Naive thymus-derived CD4-positive, alpha-beta T cell (primary cell): Measurements from ENCODE around the gene ZBTB9. TPM values are rescaled to one million over a fixed set of nuclear protein-coding genes. Genes with fewer than 3 reads are reported as not detected.

Source experiments
- microRNA-seq: library from miRNA; unstranded; fragments of <30 nt; microRNA quantifications from one replicate; pipeline ENCODE4 v1.2.0, GENCODE V29; 2022; ENCODE audit warnings: borderline microRNAs expressed
- polyA plus RNA-seq, 2 donors: library from polyadenylated mRNA; unstranded; fragments of 300-500 nt; fragmentation: Illumina TruSeq; gene quantifications; one replicate each; pipeline ENCODE4 v1.2.3, GENCODE V29; 2021
- total RNA-seq, 6 experiments: library from RNA in 5 of 6; stranded (reverse) in 5 of 6; gene quantifications; 1 replicate in 5 of 6; 2 replicates in 1 of 6; pipeline ENCODE4 v1.2.3 and lab custom pipeline; 2021 to 2026

The ZBTB9 gene
- total and polyA plus RNA-seq, 7 experiments from 2014 or later: 3.3 to 15.2 (median 9.8) TPM

Small RNA genes lying within 50 kb of the gene (microRNA-seq; reads per million reads assigned to microRNA genes)
- not detected for gene MIR5004

Other genes with a start within 250 kb of the ZBTB9 start
- gene HSD17B8, start 249.9 kb upstream of the ZBTB9 start, total RNA-seq: 10 to 100 TPM in 4 of 5 experiments, 1 to 10 TPM in 1; 9.7 to 19.5 (median 10.7) TPM
- gene HSD17B8, start 249.9 kb upstream of the ZBTB9 start, polyA plus RNA-seq: 10 to 100 TPM; 62.6 to 67.0 TPM
- gene RING1, start 246.1 kb upstream of the ZBTB9 start, total RNA-seq: 10 to 100 TPM; 36.2 to 47.2 (median 44.5) TPM
- 10 to 100 TPM in 1 of 2 donors, 1 to 10 TPM in 1; 9.5 to 10.4 TPM for gene RING1, start 246.1 kb upstream of the ZBTB9 start, polyA plus RNA-seq
- 100 to 1,000 TPM in 2 of 5 experiments, 10 to 100 TPM in 3; 74.3 to 110 (median 90.5) TPM for gene VPS52, start 182.7 kb upstream of the ZBTB9 start, total RNA-seq
- 10 to 100 TPM; 15.5 to 26.8 TPM for gene VPS52, start 182.7 kb upstream of the ZBTB9 start, polyA plus RNA-seq
- 1,000 to 10,000 TPM; 2,454 to 4,896 (median 3,431) TPM for gene RPS18, start 182.5 kb upstream of the ZBTB9 start, total RNA-seq
- over 10,000 TPM in 1 of 2 donors, 1,000 to 10,000 TPM in 1; 8,513 to 10,735 TPM for gene RPS18, start 182.5 kb upstream of the ZBTB9 start, polyA plus RNA-seq
- gene B3GALT4, start 177.5 kb upstream of the ZBTB9 start, total RNA-seq: 10 to 100 TPM; 12.9 to 48.0 (median 18.2) TPM
- 10 to 100 TPM; 18.9 to 27.3 TPM for gene B3GALT4, start 177.5 kb upstream of the ZBTB9 start, polyA plus RNA-seq
- 10 to 100 TPM; 25.3 to 62.7 (median 52.7) TPM for gene WDR46, start 165.3 kb upstream of the ZBTB9 start, total RNA-seq
- 10 to 100 TPM; 55.2 to 82.9 TPM for gene WDR46, start 165.3 kb upstream of the ZBTB9 start, polyA plus RNA-seq
- gene PFDN6, start 165.0 kb upstream of the ZBTB9 start, total RNA-seq: 10 to 100 TPM; 14.6 to 73.2 (median 35.5) TPM
- 10 to 100 TPM; 26.5 to 36.3 TPM for gene PFDN6, start 165.0 kb upstream of the ZBTB9 start, polyA plus RNA-seq
- gene RGL2, start 155.6 kb upstream of the ZBTB9 start, total RNA-seq: 10 to 100 TPM; 45.7 to 76.8 (median 67.4) TPM
- 10 to 100 TPM in 1 of 2 donors, 1 to 10 TPM in 1; 4.1 to 11.5 TPM for gene RGL2, start 155.6 kb upstream of the ZBTB9 start, polyA plus RNA-seq
- gene TAPBP, start 140.5 kb upstream of the ZBTB9 start, total RNA-seq: 100 to 1,000 TPM; 196 to 386 (median 240) TPM
- 100 to 1,000 TPM; 296 to 334 TPM for gene TAPBP, start 140.5 kb upstream of the ZBTB9 start, polyA plus RNA-seq
- 10 to 100 TPM; 15.5 to 30.1 (median 20.5) TPM for gene ZBTB22, start 136.8 kb upstream of the ZBTB9 start, total RNA-seq
- gene ZBTB22, start 136.8 kb upstream of the ZBTB9 start, polyA plus RNA-seq: 10 to 100 TPM; 15.6 TPM
- 10 to 100 TPM; 36.4 to 81.6 (median 79.6) TPM for gene DAXX, start 131.6 kb upstream of the ZBTB9 start, total RNA-seq
- gene DAXX, start 131.6 kb upstream of the ZBTB9 start, polyA plus RNA-seq: 100 to 1,000 TPM in 1 of 2 donors, 10 to 100 TPM in 1; 69.4 to 133 TPM
- 10 to 100 TPM in 1 of 5 experiments, 1 to 10 TPM in 3, under 1 TPM in 1; 0.65 to 87.9 (median 1.6) TPM for gene KIFC1, start 62.8 kb upstream of the ZBTB9 start, total RNA-seq
- under 1 TPM; 0.18 to 0.92 TPM for gene KIFC1, start 62.8 kb upstream of the ZBTB9 start, polyA plus RNA-seq
- gene PHF1, start 43.6 kb upstream of the ZBTB9 start, total RNA-seq: 100 to 1,000 TPM in 4 of 5 experiments, 10 to 100 TPM in 1; 37.8 to 356 (median 235) TPM
- 10 to 100 TPM; 58.6 to 88.3 TPM for gene PHF1, start 43.6 kb upstream of the ZBTB9 start, polyA plus RNA-seq
- gene CUTA, start 36.5 kb upstream of the ZBTB9 start, total RNA-seq: 100 to 1,000 TPM; 148 to 235 (median 158) TPM
- 100 to 1,000 TPM; 389 to 466 TPM for gene CUTA, start 36.5 kb upstream of the ZBTB9 start, polyA plus RNA-seq
- 10 to 100 TPM; 35.5 to 94.1 (median 57.9) TPM for gene SYNGAP1, start 34.5 kb upstream of the ZBTB9 start, total RNA-seq
- 1 to 10 TPM in 1 of 2 donors, under 1 TPM in 1; 0.48 to 2.3 TPM for gene SYNGAP1, start 34.5 kb upstream of the ZBTB9 start, polyA plus RNA-seq
- 10 to 100 TPM; 16.9 to 78.8 (median 22.0) TPM for gene BAK1, start 125.7 kb downstream of the ZBTB9 start, total RNA-seq
- gene BAK1, start 125.7 kb downstream of the ZBTB9 start, polyA plus RNA-seq: 10 to 100 TPM in 1 of 2 donors, 1 to 10 TPM in 1; 9.6 to 21.7 TPM
- 10 to 100 TPM; 35.6 to 65.7 (median 47.7) TPM for gene ITPR3, start 166.7 kb downstream of the ZBTB9 start, total RNA-seq
- 1 to 10 TPM; 1.7 to 7.3 TPM for gene ITPR3, start 166.7 kb downstream of the ZBTB9 start, polyA plus RNA-seq